Keratinocyte (primary cell): Measurements from ENCODE around the gene MRPL34. TPM values are rescaled to one million over a fixed set of nuclear protein-coding genes. Genes with fewer than 3 reads are reported as not detected.

Source experiments
- DNase-seq: peaks from one replicate; pipeline ENCODE4 v3.0.0-alpha.2; 2011; ENCODE audit warnings: low read depth, missing footprints, low spot score
- FAIRE-seq: peaks from 2 replicates; lab custom pipeline; 2011; peaks lifted over from hg19 to GRCh38; lab: Jason Lieb, UNC
- H2AFZ ChIP-seq: 2 replicates; pipeline ENCODE4 v1.6.0; 2012; ENCODE audit warnings: low read length, control low read depth, inconsistent platforms; ENCODE audit not compliant: control insufficient read depth
- H3K27ac ChIP-seq: 2 replicates; pipeline ENCODE4 v1.5.1; 2011; ENCODE audit warnings: low read length; ENCODE audit not compliant: control insufficient read depth, insufficient read depth
- H3K27me3 ChIP-seq: 3 replicates; pipeline ENCODE4 v1.6.0; 2011; ENCODE audit warnings: low read length; ENCODE audit not compliant: control insufficient read depth, insufficient read depth; ENCODE audit errors: extremely low read depth
- H3K36me3 ChIP-seq, 2 experiments: 2 replicates in 1 of 2; 3 replicates in 1 of 2; pipeline ENCODE4 v1.5.1; 2011; ENCODE audit warnings: low read length in 2 of 2, mild to moderate bottlenecking in 1 of 2; ENCODE audit not compliant: control insufficient read depth in 2 of 2, insufficient read depth in 2 of 2; ENCODE audit errors: extremely low read depth in 1 of 2
- H3K4me1 ChIP-seq: 3 replicates; pipeline ENCODE4 v1.5.1; 2011; ENCODE audit warnings: low read length; ENCODE audit not compliant: control insufficient read depth, insufficient read depth; ENCODE audit errors: extremely low read depth
- H3K4me2 ChIP-seq: 3 replicates; pipeline ENCODE4 v1.6.0; 2011; ENCODE audit warnings: low read depth, low read length; ENCODE audit not compliant: control insufficient read depth, insufficient read depth; ENCODE audit errors: extremely low read depth
- H3K4me3 ChIP-seq, 3 experiments: fragments of 200-600 bp in 1 of 3; sonication (generic) in 1 of 3; 2 replicates in 2 of 3; 3 replicates in 1 of 3; pipeline ENCODE4 v1.5.1; 2011 to 2016; ENCODE audit warnings: low read length in 3 of 3, mild to moderate bottlenecking in 3 of 3, control low read depth in 2 of 3, inconsistent platforms in 1 of 3, low read depth in 1 of 3, mixed read lengths in 1 of 3, mixed run types in 1 of 3, moderate library complexity in 1 of 3; ENCODE audit not compliant: control insufficient read depth in 2 of 3, insufficient read depth in 2 of 3; ENCODE audit errors: extremely low read depth in 1 of 3
- H3K79me2 ChIP-seq: 2 replicates; pipeline ENCODE4 v1.6.0; 2012; ENCODE audit warnings: low read length; ENCODE audit not compliant: control insufficient read depth, insufficient read depth
- H3K9ac ChIP-seq: 3 replicates; pipeline ENCODE4 v1.6.0; 2011; ENCODE audit warnings: low read length; ENCODE audit not compliant: control insufficient read depth, insufficient read depth; ENCODE audit errors: extremely low read depth
- H3K9me1 ChIP-seq: 3 replicates; pipeline ENCODE4 v1.6.0; 2011; ENCODE audit warnings: low read length; ENCODE audit not compliant: control insufficient read depth, insufficient read depth; ENCODE audit errors: extremely low read depth
- H3K9me3 ChIP-seq: 2 replicates; pipeline ENCODE4 v1.5.1; 2012; ENCODE audit warnings: low read depth, low read length; ENCODE audit not compliant: control insufficient read depth
- H4K20me1 ChIP-seq: 3 replicates; pipeline ENCODE4 v1.6.0; 2011; ENCODE audit warnings: low read length; ENCODE audit not compliant: control insufficient read depth, insufficient read depth; ENCODE audit errors: extremely low read depth
- EZH2 ChIP-seq: IDR thresholded peaks from one replicate; pipeline ENCODE4 v1.6.1; 2012; ENCODE audit warnings: inconsistent platforms, mild to moderate bottlenecking, low read length, moderate library complexity
- dilution Hi-C: fragments of 300-500 bp; cut with MboI; formaldehyde crosslinking; loops from one replicate; pipeline ENCODE4 v1.7.0; 2020; ENCODE audit warnings: low sequenced_read_pairs; ENCODE audit not compliant: extremely low pct_ligation_motif_present
- polyA plus RNA-seq, 5 experiments: library from polyadenylated mRNA; depleted of rRNA in 3 of 5; stranded (reverse) in 3 of 5; stranded (forward) in 1 of 5; unstranded in 1 of 5; fragments of >200 nt; gene quantifications; 1 replicate in 1 of 5; 2 replicates in 3 of 5; 3 replicates in 1 of 5; pipeline versions ENCODE4 v1.2.1 to v1.2.3, GENCODE V29; 2011 to 2012; ENCODE audit warnings: missing spikeins in 2 of 5, low read depth in 1 of 5, low replicate concordance in 1 of 5
- TF ChIP-seq, protein P1 (sequence below), 3 experiments: IDR thresholded peaks in 1 of 3; conservative IDR thresholded peaks in 1 of 3; optimal IDR thresholded peaks in 1 of 3; 2 replicates in 2 of 3; 3 replicates in 1 of 3; pipeline versions ENCODE3 to v1.5.1; 2011; ENCODE audit warnings: low read length in 3 of 3, mild to moderate bottlenecking in 3 of 3, moderate library complexity in 2 of 3, control low read depth in 1 of 3, inconsistent platforms in 1 of 3; ENCODE audit not compliant: insufficient read depth in 2 of 3; ENCODE audit errors: extremely low read depth in 1 of 3

MRPL34 gene
- polyA plus RNA-seq, 1 donor (not counting 4 experiments of a cell fraction or from before 2014, with no cell fraction given), result 63.7 TPM

DNA sequence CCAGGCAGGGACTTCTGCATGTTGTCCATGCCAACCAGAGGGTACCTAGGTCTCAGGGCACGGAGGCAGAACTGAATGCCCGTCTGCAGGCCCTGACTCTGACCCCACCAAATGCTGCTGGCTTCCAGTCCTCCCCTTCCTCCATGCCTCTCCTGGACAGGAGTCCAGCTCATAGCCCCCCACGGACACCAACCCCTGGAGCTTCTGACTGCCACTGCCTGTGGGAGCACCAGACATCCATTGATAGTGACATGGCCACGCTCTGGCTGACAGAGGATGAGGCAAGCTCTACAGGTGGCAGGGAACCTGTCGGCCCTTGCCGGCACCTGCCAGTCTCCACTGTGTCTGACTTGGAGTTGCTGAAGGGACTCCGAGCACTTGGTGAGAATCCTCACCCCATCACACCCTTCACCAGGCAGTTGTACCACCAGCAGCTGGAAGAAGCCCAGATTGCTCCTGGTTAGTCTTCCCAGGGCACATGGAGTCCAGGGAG is 22.1 kb upstream of the MRPL34 start:
- H3K4me1 ChIP-seq, result peaks cover 6% of the 10 kb centered on the region
- H3K4me3 ChIP-seq, result no peak overlapping the region
- H3K9me3 ChIP-seq, result no peaks in the 10 kb centered on the region
- no peak for FAIRE-seq
- no peak overlapping the region for H3K4me2 ChIP-seq
- TF ChIP-seq, protein P1, sequence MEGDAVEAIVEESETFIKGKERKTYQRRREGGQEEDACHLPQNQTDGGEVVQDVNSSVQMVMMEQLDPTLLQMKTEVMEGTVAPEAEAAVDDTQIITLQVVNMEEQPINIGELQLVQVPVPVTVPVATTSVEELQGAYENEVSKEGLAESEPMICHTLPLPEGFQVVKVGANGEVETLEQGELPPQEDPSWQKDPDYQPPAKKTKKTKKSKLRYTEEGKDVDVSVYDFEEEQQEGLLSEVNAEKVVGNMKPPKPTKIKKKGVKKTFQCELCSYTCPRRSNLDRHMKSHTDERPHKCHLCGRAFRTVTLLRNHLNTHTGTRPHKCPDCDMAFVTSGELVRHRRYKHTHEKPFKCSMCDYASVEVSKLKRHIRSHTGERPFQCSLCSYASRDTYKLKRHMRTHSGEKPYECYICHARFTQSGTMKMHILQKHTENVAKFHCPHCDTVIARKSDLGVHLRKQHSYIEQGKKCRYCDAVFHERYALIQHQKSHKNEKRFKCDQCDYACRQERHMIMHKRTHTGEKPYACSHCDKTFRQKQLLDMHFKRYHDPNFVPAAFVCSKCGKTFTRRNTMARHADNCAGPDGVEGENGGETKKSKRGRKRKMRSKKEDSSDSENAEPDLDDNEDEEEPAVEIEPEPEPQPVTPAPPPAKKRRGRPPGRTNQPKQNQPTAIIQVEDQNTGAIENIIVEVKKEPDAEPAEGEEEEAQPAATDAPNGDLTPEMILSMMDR (optimal IDR thresholded peaks at IDR 0.05 in 1 of 3, IDR thresholded peaks at IDR 0.05 in 1 of 3, conservative IDR thresholded peaks at IDR 0.05 in 1 of 3; ENCODE audit: extremely low read depth in 1 of 3, insufficient read depth in 2 of 3, low read length in 3 of 3), result no peak
- no peak for TF ChIP-seq EZH2
- H3K27me3 ChIP-seq, result no peaks in the 10 kb centered on the region
- H3K36me3 ChIP-seq, result peaks cover 0 to 4% of the 10 kb centered on the region in 2 experiments
- no peak for DNase-seq
- no peaks in the 10 kb centered on the region for H3K9me1 ChIP-seq
- no peak overlapping the region for H2AFZ ChIP-seq
- H3K9ac ChIP-seq, result no peak overlapping the region
- dilution Hi-C loops, result no loop called here
- H3K27ac ChIP-seq, result no peak overlapping the region
- H4K20me1 ChIP-seq, result no peaks in the 10 kb centered on the region
- no peaks in the 10 kb centered on the region for H3K79me2 ChIP-seq

DNA sequence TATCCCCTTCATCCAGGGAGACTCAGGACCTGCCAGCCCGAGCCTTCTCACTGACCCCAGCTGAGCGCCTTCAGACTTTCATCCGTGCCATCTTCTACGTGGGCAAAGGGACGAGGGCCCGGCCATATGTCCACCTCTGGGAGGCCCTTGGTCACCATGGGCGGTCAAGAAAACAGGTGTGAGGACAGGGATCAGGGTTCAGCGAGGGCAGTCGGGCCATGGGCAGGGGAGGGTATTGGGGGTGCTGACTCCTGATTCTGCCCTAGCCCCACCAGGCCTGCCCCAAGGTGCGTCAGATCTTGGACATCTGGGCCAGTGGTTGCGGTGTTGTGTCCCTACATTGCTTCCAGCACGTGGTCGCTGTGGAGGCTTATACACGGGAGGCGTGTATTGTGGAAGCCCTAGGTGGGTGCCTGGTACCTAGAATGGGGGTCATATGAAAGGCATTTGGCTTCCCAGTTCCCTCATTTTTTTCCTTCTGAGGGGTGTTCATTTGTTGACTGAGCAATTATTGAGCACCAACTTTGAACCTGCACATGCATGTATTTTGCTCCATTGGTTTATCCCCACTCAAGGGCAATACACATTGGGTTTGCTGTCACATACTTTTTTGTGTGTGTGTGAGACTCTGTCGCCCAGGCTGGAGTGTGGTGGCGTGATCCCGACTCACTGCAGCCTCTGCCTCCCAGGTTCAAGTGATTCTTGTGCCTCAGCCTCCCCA is 20.1 kb upstream of the MRPL34 start:
- no peak overlapping the region for H3K9ac ChIP-seq
- no peaks in the 10 kb centered on the region for H3K9me1 ChIP-seq
- H3K4me3 ChIP-seq, result no peak overlapping the region
- no peaks in the 10 kb centered on the region for H3K27me3 ChIP-seq
- H3K4me1 ChIP-seq, result peaks cover 6% of the 10 kb centered on the region
- dilution Hi-C loops, result no loop called here
- H4K20me1 ChIP-seq, result no peaks in the 10 kb centered on the region
- no peaks in the 10 kb centered on the region for H3K36me3 ChIP-seq
- no peak for DNase-seq
- FAIRE-seq, result no peak
- no peak overlapping the region for H3K27ac ChIP-seq
- no peaks in the 10 kb centered on the region for H3K9me3 ChIP-seq
- TF ChIP-seq, protein P1 (optimal IDR thresholded peaks at IDR 0.05 in 1 of 3, IDR thresholded peaks at IDR 0.05 in 1 of 3, conservative IDR thresholded peaks at IDR 0.05 in 1 of 3; ENCODE audit: extremely low read depth in 1 of 3, insufficient read depth in 2 of 3, low read length in 3 of 3), result no peak
- no peak for TF ChIP-seq EZH2
- H3K79me2 ChIP-seq, result no peaks in the 10 kb centered on the region
- H3K4me2 ChIP-seq, result no peak overlapping the region
- H2AFZ ChIP-seq, result no peak overlapping the region
